GM19239 (cell line): ENCODE data around the gene HIRA.

Experiments
- DNase-seq: peaks from one replicate; pipeline ENCODE4 v3.0.0; 2011; ENCODE audit warnings: low spot score; ENCODE audit not compliant: insufficient read length
- FAIRE-seq: peaks from 2 replicates; lab custom pipeline; 2011; peaks lifted over from hg19 to GRCh38; lab: Jason Lieb, UNC

HIRA gene

GRCh38 chr22:19412923-19413322 is 18.6 kb downstream of the HIRA start:
- FAIRE-seq (no peak), DNase-seq (no peak)

- no peak for DNase-seq
- no peak for FAIRE-seq
These were observed 19.1 kb downstream of the HIRA start for GRCh38 chr22:19412478-19412877.

- FAIRE-seq (no peak), DNase-seq (no peak)
These were observed 19.9 kb downstream of the HIRA start for GRCh38 chr22:19411690-19412045.

GRCh38 chr22:19410941-19411689 is 20.4 kb downstream of the HIRA start:
- no peak for FAIRE-seq

GRCh38 chr22:19407649-19408606 is 23.6 kb downstream of the HIRA start:
- DNase-seq (no peak), FAIRE-seq (no peak)

More at GRCh38 chr22:19410941-19411689, 20.4 kb downstream of the HIRA start:
- DNase-seq = no peak

GRCh38 chr22:19406846-19407245 is 24.7 kb downstream of the HIRA start:
- FAIRE-seq = no peak
- no peak for DNase-seq

GRCh38 chr22:19406281-19406811 is 25.2 kb downstream of the HIRA start:
- FAIRE-seq (no peak), DNase-seq (no peak)

GRCh38 chr22:19405652-19406051 is 25.9 kb downstream of the HIRA start:
- no peak for FAIRE-seq
- no peak for DNase-seq

GRCh38 chr22:19405133-19405532 is 26.4 kb downstream of the HIRA start:
- FAIRE-seq = no peak
- no peak for DNase-seq

- DNase-seq (no peak), FAIRE-seq (no peak)
These were observed 26.9 kb downstream of the HIRA start for GRCh38 chr22:19404676-19405075.

GRCh38 chr22:19402642-19403191 is 28.8 kb downstream of the HIRA start:
- no peak for FAIRE-seq

GRCh38 chr22:19401483-19401882 is 30.1 kb downstream of the HIRA start:
- FAIRE-seq (no peak), DNase-seq (no peak)

More at GRCh38 chr22:19402642-19403191, 28.8 kb downstream of the HIRA start:
- DNase-seq = no peak

GRCh38 chr22:19400881-19401280 is 30.7 kb downstream of the HIRA start:
- DNase-seq (no peak), FAIRE-seq (no peak)

- FAIRE-seq = no peak
These were observed 32.9 kb downstream of the HIRA start for GRCh38 chr22:19398652-19399051.

GRCh38 chr22:19398206-19398605 is 33.3 kb downstream of the HIRA start:
- no peak for DNase-seq
- FAIRE-seq = no peak

More at GRCh38 chr22:19398652-19399051, 32.9 kb downstream of the HIRA start:
- no peak for DNase-seq

GRCh38 chr22:19397734-19398104 is 33.8 kb downstream of the HIRA start:
- no peak for DNase-seq
- no peak for FAIRE-seq

GRCh38 chr22:19396934-19397733 is 34.4 kb downstream of the HIRA start:
- FAIRE-seq (no peak), DNase-seq (no peak)

GRCh38 chr22:19396561-19396933 is 35.0 kb downstream of the HIRA start:
- no peak for FAIRE-seq
- no peak for DNase-seq

GRCh38 chr22:19395276-19395675 is 36.3 kb downstream of the HIRA start:
- DNase-seq = no peak

More at GRCh38 chr22:19395276-19395675, 36.3 kb downstream of the HIRA start:
- no peak for FAIRE-seq
